ENCODE data around the gene ST8SIA2.

ST8SIA2 gene

GRCh38 chr15:92480361-92480760, 86.7 kb downstream of the ST8SIA2 start:
- ChIA-PET CTCF (no interaction called here), POLR2A (no interaction called here)

GRCh38 chr15:92485441-92485840, 91.8 kb downstream of the ST8SIA2 start:
- CTCF ChIA-PET: interaction anchor here (1.3 to 1.4 kb wide), 2 partner anchors 24 to 79 kb away, joined by 3 to 4 read pairs; no protein-coding TSS in a partner anchor

More at GRCh38 chr15:92480361-92480760, 86.7 kb downstream of the ST8SIA2 start:
- TF ChIP-seq, protein P1, sequence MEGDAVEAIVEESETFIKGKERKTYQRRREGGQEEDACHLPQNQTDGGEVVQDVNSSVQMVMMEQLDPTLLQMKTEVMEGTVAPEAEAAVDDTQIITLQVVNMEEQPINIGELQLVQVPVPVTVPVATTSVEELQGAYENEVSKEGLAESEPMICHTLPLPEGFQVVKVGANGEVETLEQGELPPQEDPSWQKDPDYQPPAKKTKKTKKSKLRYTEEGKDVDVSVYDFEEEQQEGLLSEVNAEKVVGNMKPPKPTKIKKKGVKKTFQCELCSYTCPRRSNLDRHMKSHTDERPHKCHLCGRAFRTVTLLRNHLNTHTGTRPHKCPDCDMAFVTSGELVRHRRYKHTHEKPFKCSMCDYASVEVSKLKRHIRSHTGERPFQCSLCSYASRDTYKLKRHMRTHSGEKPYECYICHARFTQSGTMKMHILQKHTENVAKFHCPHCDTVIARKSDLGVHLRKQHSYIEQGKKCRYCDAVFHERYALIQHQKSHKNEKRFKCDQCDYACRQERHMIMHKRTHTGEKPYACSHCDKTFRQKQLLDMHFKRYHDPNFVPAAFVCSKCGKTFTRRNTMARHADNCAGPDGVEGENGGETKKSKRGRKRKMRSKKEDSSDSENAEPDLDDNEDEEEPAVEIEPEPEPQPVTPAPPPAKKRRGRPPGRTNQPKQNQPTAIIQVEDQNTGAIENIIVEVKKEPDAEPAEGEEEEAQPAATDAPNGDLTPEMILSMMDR (IDR thresholded peaks at IDR 0.05; ENCODE audit: control extremely low read depth, extremely low read depth, low read depth, missing control alignments): no peak
- DNase-seq (ENCODE audit: extremely low spot score): no peak

DNA sequence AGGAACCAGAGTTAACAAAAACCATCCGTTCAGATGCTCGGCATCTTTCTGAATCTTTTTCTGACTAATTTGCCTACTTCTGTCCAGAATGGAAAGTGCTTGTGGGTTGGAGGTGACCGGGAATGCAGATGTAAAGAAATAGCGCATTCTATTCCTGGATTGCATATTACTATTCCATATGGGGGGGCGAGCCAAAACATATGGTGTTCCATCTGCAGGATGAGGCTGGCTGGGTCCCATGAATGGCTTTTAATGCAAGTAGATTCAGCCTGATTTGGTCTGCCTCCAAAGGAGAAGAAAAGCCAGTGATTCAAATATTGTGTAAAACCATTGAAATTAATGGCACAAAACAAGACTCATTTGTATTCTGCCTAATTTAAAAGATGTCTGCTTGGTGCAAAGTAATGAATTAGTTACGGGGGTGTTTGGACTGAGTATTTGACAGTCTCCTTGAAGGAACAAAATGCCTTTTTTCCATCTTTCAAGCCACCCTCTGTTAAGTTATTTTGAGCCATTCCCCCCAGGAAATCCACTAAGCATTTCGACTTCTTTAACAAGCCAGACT, 99.0 kb downstream of the ST8SIA2 start:
- DNase-seq (ENCODE audit: extremely low spot score): no peak
- POLR2A ChIA-PET: no interaction called here
- TF ChIP-seq, protein P1 (IDR thresholded peaks at IDR 0.05; ENCODE audit: control extremely low read depth, extremely low read depth, low read depth, missing control alignments): no peak
- CTCF ChIA-PET: interaction anchor here (1.5 kb wide), 1 partner anchor 8 kb away, joined by 3 read pairs; no protein-coding TSS in a partner anchor

More at GRCh38 chr15:92485441-92485840, 91.8 kb downstream of the ST8SIA2 start:
- TF ChIP-seq, protein P1 (IDR thresholded peaks at IDR 0.05; ENCODE audit: control extremely low read depth, extremely low read depth, low read depth, missing control alignments): no peak
- POLR2A ChIA-PET: no interaction called here
- DNase-seq (ENCODE audit: extremely low spot score): no peak

DNA sequence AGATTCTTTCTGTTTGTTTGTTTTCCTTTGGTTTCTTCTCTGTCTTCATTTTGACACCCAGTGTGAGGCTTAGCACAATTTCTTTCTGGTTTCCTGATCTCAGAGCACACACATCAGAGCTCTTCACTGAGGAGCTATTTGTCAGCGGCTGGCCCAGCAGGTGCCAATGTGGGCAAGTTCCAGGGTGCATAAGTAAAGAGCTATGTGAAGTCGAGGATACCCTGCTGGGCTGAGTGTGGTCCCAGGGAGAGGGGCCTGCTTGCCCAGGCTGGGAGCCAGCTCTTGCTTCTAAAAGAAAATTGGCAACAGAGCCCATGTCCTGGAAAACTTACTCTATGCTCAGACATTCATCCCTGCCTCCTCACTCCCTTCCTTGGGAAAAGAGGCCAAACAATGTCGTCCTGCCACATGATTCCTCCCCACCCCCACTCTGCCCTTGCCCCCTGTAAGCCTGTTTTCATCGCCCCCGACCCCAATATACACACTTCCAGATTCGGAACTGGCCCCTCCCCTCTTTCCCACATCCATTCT, 101.2 kb downstream of the ST8SIA2 start:
- ChIA-PET CTCF (no interaction called here), POLR2A (no interaction called here)
- TF ChIP-seq, protein P1 (IDR thresholded peaks at IDR 0.05; ENCODE audit: control extremely low read depth, extremely low read depth, low read depth, missing control alignments): no peak
- no peak for DNase-seq (ENCODE audit: extremely low spot score)

- DNase-seq (ENCODE audit: extremely low spot score): no peak
- CTCF ChIA-PET: interaction anchor here (1.2 kb wide), 1 partner anchor 26 kb away, joined by 3 read pairs; no protein-coding TSS in a partner anchor
- POLR2A ChIA-PET: no interaction called here
- TF ChIP-seq, protein P1 (IDR thresholded peaks at IDR 0.05; ENCODE audit: control extremely low read depth, extremely low read depth, low read depth, missing control alignments): no peak
Observed at GRCh38 chr15:92495446-92495845, 101.8 kb downstream of the ST8SIA2 start.

DNA sequence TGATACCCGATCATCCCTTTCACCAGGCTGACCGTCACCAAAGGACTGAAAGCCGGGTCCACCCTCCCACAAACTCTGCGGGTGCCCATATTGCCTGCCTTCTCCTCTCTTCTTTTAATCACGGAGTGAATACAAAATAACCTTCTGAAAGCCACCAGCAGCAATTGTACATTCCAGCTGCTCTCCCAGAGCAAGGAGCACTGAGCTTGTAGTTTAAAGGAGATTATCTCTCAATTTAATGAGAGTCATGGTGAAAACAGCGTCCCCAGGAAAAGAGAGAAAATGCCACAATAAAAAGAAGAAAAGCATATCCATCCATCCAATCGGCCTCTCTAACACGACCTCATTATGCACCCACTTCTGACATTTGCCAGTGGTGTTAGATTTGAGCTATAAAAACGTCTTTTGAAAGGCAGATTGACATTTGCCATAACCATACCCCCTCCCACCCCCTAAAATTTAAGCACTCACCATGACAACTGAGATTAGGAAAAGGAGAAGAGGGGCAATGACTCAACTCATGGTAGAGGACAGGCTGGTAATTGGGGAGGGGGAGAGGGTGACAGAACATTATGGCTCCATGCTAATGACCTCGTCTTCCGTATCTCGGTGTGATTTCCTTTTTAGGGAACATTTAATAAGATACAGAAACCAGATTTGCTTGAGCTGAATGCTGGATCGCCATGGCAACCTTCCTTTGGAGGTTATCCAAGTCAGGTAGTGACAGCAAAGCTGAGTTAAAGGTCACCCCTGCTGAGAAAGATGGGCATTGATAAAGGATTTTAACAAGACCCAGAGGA, 106.2 kb downstream of the ST8SIA2 start:
- POLR2A ChIA-PET: no interaction called here
- DNase-seq (ENCODE audit: extremely low spot score): no peak
- CTCF ChIA-PET: no interaction called here
- TF ChIP-seq, protein P1 (IDR thresholded peaks at IDR 0.05; ENCODE audit: control extremely low read depth, extremely low read depth, low read depth, missing control alignments): no peak
